ENCODE measurements around the gene FERD3L.

The FERD3L gene

DNA sequence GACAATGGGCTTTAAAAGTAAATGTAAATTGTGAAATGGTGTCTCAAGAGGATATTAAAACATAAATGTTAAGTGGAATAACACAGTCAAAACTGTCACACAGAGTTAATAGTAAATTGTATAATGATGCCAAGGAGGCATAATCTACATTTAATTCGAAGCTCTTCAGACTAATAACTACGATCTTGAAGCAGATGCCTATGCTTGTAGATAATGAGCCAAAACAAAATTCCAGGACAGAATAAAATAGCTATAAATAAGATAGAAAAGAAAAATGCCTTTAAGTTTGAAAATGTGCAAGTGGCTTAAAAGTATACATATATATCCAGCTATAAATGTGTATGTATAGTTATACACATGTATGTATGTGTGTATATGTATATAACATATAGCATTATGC, 45.3 kb downstream of the FERD3L start:
- no peak for DNase-seq (ENCODE audit: low spot score)

DNA sequence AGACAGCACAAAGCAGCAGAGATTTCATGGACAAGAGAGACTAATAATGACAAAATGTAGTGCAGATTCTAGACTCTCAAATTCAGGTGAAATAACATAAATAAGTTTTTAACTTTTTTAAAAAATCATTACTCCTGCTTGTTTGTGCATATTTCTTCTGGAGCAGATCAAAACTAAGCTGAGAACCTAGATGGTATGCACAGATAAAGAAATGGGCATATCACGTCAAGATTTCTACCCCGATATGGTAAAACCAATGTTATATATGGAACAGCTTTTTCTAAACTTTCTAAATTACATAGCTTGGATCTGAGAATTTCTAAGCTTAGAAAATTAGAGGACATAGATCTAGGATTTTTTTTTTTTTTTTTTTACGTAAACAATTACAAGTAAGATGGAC, 46.0 kb downstream of the FERD3L start:
- no peak for DNase-seq (ENCODE audit: low spot score)

DNA sequence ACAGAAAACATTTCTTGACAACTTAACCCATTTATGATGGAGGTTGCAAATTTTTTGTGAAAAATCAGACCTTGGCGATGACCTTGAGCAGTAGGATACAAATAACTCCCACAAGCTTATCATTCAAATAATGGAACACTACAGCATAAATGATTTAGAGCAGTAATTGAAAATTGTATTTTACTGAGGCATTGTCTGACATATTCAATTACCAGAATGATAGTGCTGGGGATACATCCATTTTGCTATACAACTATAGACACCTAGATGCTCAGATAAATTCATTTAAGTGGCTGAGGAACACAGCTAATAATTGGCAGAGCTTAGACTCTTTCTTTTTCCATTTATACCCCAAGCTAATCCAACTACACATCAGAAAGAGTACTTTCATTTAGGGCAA, 46.7 kb downstream of the FERD3L start:
- no peak for DNase-seq (ENCODE audit: low spot score)

DNA sequence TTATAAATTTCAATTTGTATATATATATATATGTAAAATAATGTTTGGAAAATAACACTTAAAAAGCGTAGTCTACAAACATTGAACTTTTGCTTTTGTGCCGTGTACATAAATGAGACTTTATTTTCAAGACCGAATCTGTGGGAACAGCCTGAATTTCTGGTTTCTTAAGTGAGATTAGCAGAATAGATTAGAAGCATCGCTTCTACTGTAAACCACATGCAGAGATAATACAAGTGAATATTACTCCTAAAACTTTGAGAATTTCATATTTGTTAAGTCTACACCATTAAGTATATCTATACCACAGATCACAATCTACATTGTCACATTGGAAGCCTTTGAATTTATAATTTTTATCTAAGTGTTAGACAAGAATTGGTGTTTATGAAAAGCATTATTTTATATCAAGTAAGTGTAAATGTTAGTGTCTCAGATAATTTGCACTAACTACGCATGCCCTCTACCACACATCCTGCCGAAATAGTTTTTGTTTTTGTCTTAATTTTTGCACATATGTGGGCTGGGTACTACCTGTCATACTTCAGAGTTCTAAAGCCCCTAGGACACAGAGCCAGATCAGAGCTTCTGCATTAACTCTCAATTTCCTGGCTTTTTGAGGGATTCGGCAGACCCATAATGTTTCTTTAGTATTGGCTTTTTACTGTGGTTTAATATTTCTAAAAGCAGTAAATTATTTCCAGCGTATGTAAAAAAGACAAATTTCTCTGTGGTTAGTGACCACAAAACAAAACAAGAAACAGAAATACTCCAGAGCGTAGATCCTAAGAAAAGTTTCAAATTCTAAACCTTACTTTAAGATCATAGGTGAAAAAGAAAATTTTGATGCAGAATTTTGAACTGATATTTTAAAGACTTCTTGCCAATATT, 47.8 kb downstream of the FERD3L start:
- DNase-seq (ENCODE audit: low spot score), result no peak

DNA sequence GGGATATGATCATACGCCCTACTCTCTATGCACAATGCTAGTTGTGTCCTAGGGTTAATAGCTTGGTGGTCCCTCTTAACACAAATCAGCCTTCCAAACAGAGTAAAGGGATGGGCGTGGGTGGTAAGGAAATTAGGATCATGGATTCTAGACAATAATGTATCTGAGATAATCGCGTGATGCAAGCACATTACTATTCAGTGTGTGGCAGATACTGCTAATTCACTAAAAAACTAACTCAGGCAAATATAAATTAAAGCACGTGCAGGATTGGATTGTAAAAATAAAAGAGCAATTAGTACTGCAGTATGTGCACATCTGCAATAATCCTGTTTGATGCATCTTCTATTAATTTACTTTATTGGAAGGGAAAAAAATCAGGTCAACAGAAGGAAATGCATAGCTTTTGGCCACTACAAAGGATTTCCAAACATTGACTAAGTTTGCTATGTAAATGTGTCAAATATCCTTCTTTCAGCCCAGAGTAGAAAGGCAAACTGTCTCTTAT, 49.8 kb downstream of the FERD3L start:
- no peak for DNase-seq (ENCODE audit: low spot score)

Data from AG20443 (cell line).